Measurements from ENCODE around the gene C9orf40.

The C9orf40 gene

GRCh38 chr9:74940600-74940999 is 12.1 kb downstream of the C9orf40 start:
- Histone ChIP-seq H3K9me3 (no peaks in the 10 kb centered on the region), H3K36me3 (no peaks in the 10 kb centered on the region), H3K27ac (no peak overlapping the region), H3K27me3 (peaks cover 7% of the 10 kb centered on the region), H3K4me1 (ENCODE audit: control insufficient read depth in 1 of 2, insufficient read depth in 1 of 2, low read depth in 1 of 2, low read length in 1 of 2) (no peaks in the 10 kb centered on the region), H3K4me3 (ENCODE audit: low read depth in 1 of 2, low read length in 1 of 2) (no peak overlapping the region)
- TF ChIP-seq, protein P1, sequence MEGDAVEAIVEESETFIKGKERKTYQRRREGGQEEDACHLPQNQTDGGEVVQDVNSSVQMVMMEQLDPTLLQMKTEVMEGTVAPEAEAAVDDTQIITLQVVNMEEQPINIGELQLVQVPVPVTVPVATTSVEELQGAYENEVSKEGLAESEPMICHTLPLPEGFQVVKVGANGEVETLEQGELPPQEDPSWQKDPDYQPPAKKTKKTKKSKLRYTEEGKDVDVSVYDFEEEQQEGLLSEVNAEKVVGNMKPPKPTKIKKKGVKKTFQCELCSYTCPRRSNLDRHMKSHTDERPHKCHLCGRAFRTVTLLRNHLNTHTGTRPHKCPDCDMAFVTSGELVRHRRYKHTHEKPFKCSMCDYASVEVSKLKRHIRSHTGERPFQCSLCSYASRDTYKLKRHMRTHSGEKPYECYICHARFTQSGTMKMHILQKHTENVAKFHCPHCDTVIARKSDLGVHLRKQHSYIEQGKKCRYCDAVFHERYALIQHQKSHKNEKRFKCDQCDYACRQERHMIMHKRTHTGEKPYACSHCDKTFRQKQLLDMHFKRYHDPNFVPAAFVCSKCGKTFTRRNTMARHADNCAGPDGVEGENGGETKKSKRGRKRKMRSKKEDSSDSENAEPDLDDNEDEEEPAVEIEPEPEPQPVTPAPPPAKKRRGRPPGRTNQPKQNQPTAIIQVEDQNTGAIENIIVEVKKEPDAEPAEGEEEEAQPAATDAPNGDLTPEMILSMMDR (IDR thresholded peaks at IDR 0.05), result no peak

GRCh38 chr9:74935008-74935407 is 17.7 kb downstream of the C9orf40 start:
- Histone ChIP-seq H3K4me1 (ENCODE audit: control insufficient read depth in 1 of 2, insufficient read depth in 1 of 2, low read depth in 1 of 2, low read length in 1 of 2) (no peaks in the 10 kb centered on the region), H3K9me3 (no peaks in the 10 kb centered on the region), H3K27ac (no peak overlapping the region), H3K4me3 (ENCODE audit: low read depth in 1 of 2, low read length in 1 of 2) (no peak overlapping the region), H3K27me3 (peaks cover 7% of the 10 kb centered on the region), H3K36me3 (no peaks in the 10 kb centered on the region)
- TF ChIP-seq, protein P1 (IDR thresholded peaks at IDR 0.05), result no peak

GRCh38 chr9:74921737-74922136 is 31.0 kb downstream of the C9orf40 start:
- H3K36me3 ChIP-seq, result no peaks in the 10 kb centered on the region
- no peaks in the 10 kb centered on the region for H3K9me3 ChIP-seq
- no peak overlapping the region for H3K4me3 ChIP-seq (ENCODE audit: low read depth in 1 of 2, low read length in 1 of 2)
- no peaks in the 10 kb centered on the region for H3K4me1 ChIP-seq (ENCODE audit: control insufficient read depth in 1 of 2, insufficient read depth in 1 of 2, low read depth in 1 of 2, low read length in 1 of 2)
- no peak overlapping the region for H3K27ac ChIP-seq
- H3K27me3 ChIP-seq, result no peaks in the 10 kb centered on the region
- TF ChIP-seq, protein P1 (IDR thresholded peaks at IDR 0.05), result no peak

DNA sequence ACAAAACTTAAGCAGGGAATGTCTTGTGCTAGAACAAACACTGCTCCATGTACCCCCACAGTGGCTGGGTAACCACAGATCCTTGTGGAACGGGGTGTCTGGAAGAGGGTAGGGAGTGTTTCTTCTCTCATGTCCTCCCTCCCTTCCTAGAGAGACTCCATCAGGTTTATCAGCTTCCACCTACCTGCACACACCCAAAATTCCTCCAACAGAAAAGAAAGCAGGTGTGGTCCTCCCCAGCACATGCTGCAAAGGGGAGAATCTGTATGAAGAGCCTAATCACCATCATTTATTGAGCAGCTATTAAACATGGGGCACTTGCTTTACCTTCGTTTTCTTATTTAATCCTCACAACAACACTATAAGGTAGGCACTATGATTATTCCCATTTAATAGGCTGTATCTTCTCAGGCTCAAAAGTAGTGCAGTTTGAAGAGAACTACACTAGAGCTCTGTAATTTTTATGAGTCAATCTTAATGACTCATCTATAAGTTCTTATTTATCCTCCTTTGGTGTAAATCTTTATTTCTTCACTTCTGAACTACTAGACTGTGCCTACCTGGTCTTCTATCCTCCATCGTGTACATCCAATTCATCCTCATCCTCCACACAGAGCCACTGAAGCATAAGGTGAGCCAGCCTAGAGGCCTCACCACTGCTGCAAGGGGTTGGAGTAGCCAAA is 31.6 kb downstream of the C9orf40 start:
- H3K9me3 ChIP-seq, result no peaks in the 10 kb centered on the region
- H3K4me1 ChIP-seq (ENCODE audit: control insufficient read depth in 1 of 2, insufficient read depth in 1 of 2, low read depth in 1 of 2, low read length in 1 of 2), result no peaks in the 10 kb centered on the region
- H3K36me3 ChIP-seq, result no peaks in the 10 kb centered on the region
- no peak overlapping the region for H3K4me3 ChIP-seq (ENCODE audit: low read depth in 1 of 2, low read length in 1 of 2)
- no peaks in the 10 kb centered on the region for H3K27me3 ChIP-seq
- TF ChIP-seq, protein P1 (IDR thresholded peaks at IDR 0.05), result no peak
- H3K27ac ChIP-seq, result no peak overlapping the region

- no peak overlapping the region for H3K27ac ChIP-seq
- H3K4me3 ChIP-seq (ENCODE audit: low read depth in 1 of 2, low read length in 1 of 2), result no peak overlapping the region
- H3K36me3 ChIP-seq, result no peaks in the 10 kb centered on the region
- H3K9me3 ChIP-seq, result no peaks in the 10 kb centered on the region
- no peaks in the 10 kb centered on the region for H3K4me1 ChIP-seq (ENCODE audit: control insufficient read depth in 1 of 2, insufficient read depth in 1 of 2, low read depth in 1 of 2, low read length in 1 of 2)
- H3K27me3 ChIP-seq, result no peaks in the 10 kb centered on the region
- TF ChIP-seq, protein P1 (IDR thresholded peaks at IDR 0.05), result no peak
Measured at GRCh38 chr9:74910036-74910435, 42.7 kb downstream of the C9orf40 start.
